DND-41 (cell line): ENCODE data around the gene DAGLA.

Experiments
- ATAC-seq: fragments of 200-7000 bp; cut with Tn5 transposase; 3 replicates; pipeline ENCODE4 v1.9.1; 2021; ENCODE audit warnings: low read depth; ENCODE audit not compliant: insufficient read depth
- DNase-seq: peaks from one replicate; pipeline ENCODE4 v3.0.0-alpha.2; 2020
- H2AFZ ChIP-seq: 2 replicates; pipeline ENCODE4 v1.6.0; 2012; ENCODE audit warnings: low read depth, low read length
- H3K27ac ChIP-seq: 2 replicates; pipeline ENCODE4 v1.5.1; 2012; ENCODE audit warnings: low read length, inconsistent platforms
- H3K27me3 ChIP-seq: fragments of 200-600 bp; sonication (generic); 2 replicates; pipeline ENCODE4 v1.6.0; 2012; ENCODE audit warnings: low read length, mild to moderate bottlenecking, inconsistent platforms; ENCODE audit not compliant: insufficient read depth, poor library complexity
- H3K36me3 ChIP-seq: 2 replicates; pipeline ENCODE4 v1.5.1; 2012; ENCODE audit warnings: low read length, inconsistent platforms; ENCODE audit not compliant: insufficient read depth
- H3K4me1 ChIP-seq: 2 replicates; pipeline ENCODE4 v1.5.1; 2012; ENCODE audit warnings: mild to moderate bottlenecking, low read length; ENCODE audit not compliant: insufficient read depth
- H3K4me2 ChIP-seq: 2 replicates; pipeline ENCODE4 v1.6.0; 2012; ENCODE audit warnings: mild to moderate bottlenecking, moderate library complexity, low read length, inconsistent platforms; ENCODE audit not compliant: insufficient read depth
- H3K4me3 ChIP-seq, 2 experiments: fragments of 200-600 bp in 1 of 2; shearing (Covaris generic) in 1 of 2; 2 replicates each; pipeline ENCODE4 v1.5.1; 2012 to 2016; ENCODE audit warnings: inconsistent platforms in 2 of 2, low read length in 2 of 2, mild to moderate bottlenecking in 2 of 2, low read depth in 1 of 2, moderate library complexity in 1 of 2
- H3K79me2 ChIP-seq: 2 replicates; pipeline ENCODE4 v1.6.0; 2012; ENCODE audit warnings: low read length, inconsistent platforms; ENCODE audit not compliant: insufficient read depth
- H3K9ac ChIP-seq: 2 replicates; pipeline ENCODE4 v1.6.0; 2012; ENCODE audit warnings: low read depth, mild to moderate bottlenecking, inconsistent platforms, low read length, moderate library complexity
- H3K9me3 ChIP-seq: 2 replicates; pipeline ENCODE4 v1.5.1; 2012; ENCODE audit warnings: low read length, moderate library complexity, mild to moderate bottlenecking, inconsistent platforms; ENCODE audit not compliant: insufficient read depth, severe bottlenecking
- H4K20me1 ChIP-seq: 2 replicates; pipeline ENCODE4 v1.6.0; 2012; ENCODE audit warnings: low read length; ENCODE audit not compliant: insufficient read depth
- EZH2 ChIP-seq: IDR thresholded peaks from 3 replicates; pipeline ENCODE4 v1.6.1; 2012; ENCODE audit warnings: borderline replicate concordance, low read depth, mild to moderate bottlenecking, moderate library complexity, low read length, inconsistent platforms; ENCODE audit not compliant: severe bottlenecking
- TF ChIP-seq, protein P1 (sequence below): IDR thresholded peaks from 2 replicates; pipeline ENCODE4 v1.5.1; 2012; ENCODE audit warnings: borderline replicate concordance, low read length, moderate library complexity, mild to moderate bottlenecking; ENCODE audit not compliant: poor library complexity, severe bottlenecking; ENCODE audit errors: extremely low read depth

The DAGLA gene

DNA sequence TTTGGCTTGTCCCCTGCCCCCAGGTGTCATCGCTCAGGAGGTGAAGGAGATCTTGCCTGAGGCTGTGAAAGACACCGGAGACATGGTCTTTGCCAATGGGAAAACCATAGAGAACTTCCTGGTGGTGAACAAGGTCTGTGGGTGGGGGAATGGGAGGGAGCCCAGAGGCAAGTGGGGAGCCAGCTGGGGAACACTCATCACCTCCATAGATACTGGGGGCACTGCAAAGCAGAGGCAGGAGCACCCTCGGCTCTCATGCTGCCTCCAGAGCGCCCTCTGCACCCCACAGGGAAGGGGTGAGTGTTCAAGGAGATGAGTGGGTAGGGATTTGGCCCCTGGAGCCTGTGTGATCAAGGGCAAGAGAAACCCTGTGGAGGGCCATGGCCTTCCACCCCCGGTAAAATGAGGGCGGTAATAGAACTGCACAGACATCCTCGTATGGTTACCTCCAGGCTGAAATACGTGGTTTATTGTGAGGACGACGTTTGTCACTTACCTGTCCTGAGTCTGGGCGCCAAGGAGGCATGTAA, 98.2 kb downstream of the DAGLA start:
- Histone ChIP-seq H3K27me3 (no peaks in the 10 kb centered on the region), H3K4me3 (no peak overlapping the region), H3K4me2 (no peak overlapping the region), H3K4me1 (no peaks in the 10 kb centered on the region), H2AFZ (no peak overlapping the region), H3K27ac (no peak overlapping the region), H3K79me2 (no peaks in the 10 kb centered on the region), H3K9ac (no peak overlapping the region), H4K20me1 (peaks cover 17% of the 10 kb centered on the region; the same call in 1 of the 2 replicates), H3K36me3 (no peaks in the 10 kb centered on the region; the same call in 1 of the 2 replicates), H3K9me3 (no peaks in the 10 kb centered on the region)
- ATAC-seq (no peak), DNase-seq (no peak)
- TF ChIP-seq, protein P1, sequence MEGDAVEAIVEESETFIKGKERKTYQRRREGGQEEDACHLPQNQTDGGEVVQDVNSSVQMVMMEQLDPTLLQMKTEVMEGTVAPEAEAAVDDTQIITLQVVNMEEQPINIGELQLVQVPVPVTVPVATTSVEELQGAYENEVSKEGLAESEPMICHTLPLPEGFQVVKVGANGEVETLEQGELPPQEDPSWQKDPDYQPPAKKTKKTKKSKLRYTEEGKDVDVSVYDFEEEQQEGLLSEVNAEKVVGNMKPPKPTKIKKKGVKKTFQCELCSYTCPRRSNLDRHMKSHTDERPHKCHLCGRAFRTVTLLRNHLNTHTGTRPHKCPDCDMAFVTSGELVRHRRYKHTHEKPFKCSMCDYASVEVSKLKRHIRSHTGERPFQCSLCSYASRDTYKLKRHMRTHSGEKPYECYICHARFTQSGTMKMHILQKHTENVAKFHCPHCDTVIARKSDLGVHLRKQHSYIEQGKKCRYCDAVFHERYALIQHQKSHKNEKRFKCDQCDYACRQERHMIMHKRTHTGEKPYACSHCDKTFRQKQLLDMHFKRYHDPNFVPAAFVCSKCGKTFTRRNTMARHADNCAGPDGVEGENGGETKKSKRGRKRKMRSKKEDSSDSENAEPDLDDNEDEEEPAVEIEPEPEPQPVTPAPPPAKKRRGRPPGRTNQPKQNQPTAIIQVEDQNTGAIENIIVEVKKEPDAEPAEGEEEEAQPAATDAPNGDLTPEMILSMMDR, result no peak
- no peak for TF ChIP-seq EZH2

DNA sequence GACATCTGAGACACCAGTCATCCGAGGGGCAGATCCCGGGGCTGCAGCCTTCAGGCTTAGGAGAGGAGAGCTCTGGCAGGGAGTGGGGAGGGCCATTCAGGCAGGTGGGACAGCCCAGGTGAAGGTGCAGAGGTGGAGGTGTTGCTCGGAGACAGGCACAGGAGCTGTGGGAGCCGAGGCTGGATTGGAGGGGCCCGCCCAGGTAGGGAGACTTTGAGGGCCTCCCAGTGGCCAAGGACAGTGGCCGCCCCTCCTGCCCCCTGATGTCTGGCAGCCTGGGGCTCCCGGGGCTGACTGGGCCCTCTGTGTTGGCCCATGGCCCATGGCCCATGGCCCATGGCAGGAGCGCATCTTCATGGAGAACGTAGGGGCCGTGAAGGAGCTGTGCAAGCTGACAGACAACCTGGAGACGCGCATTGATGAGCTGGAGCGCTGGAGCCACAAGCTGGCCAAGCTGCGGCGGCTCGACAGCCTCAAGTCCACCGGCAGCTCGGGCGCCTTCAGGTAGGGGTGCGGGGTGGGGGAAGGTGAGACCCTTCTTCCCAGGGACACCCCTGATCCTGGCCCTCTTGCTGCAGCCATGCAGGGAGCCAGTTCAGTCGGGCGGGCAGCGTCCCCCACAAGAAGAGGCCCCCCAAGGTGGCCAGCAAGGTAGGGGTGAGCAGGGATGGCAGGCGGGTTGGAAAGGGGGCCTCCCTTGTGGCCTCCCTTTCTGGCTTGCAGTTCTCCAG, 98.9 kb downstream of the DAGLA start:
- DNase-seq (no peak), ATAC-seq (no peak)
- no peaks in the 10 kb centered on the region for H3K79me2 ChIP-seq
- H3K36me3 ChIP-seq, result peaks cover 3% of the 10 kb centered on the region; the same call in 1 of the 2 replicates
- TF ChIP-seq, protein P1, result no peak
- TF ChIP-seq EZH2, result no peak
- no peak overlapping the region for H3K9ac ChIP-seq
- no peak overlapping the region for H3K4me2 ChIP-seq
- no peak overlapping the region for H2AFZ ChIP-seq
- H3K4me1 ChIP-seq, result no peaks in the 10 kb centered on the region
- H3K27ac ChIP-seq, result no peak overlapping the region
- H3K9me3 ChIP-seq, result no peaks in the 10 kb centered on the region
- peaks cover 22% of the 10 kb centered on the region; the same call in 1 of the 2 replicates for H4K20me1 ChIP-seq
- H3K4me3 ChIP-seq, result no peak overlapping the region
- H3K27me3 ChIP-seq, result no peaks in the 10 kb centered on the region

DNA sequence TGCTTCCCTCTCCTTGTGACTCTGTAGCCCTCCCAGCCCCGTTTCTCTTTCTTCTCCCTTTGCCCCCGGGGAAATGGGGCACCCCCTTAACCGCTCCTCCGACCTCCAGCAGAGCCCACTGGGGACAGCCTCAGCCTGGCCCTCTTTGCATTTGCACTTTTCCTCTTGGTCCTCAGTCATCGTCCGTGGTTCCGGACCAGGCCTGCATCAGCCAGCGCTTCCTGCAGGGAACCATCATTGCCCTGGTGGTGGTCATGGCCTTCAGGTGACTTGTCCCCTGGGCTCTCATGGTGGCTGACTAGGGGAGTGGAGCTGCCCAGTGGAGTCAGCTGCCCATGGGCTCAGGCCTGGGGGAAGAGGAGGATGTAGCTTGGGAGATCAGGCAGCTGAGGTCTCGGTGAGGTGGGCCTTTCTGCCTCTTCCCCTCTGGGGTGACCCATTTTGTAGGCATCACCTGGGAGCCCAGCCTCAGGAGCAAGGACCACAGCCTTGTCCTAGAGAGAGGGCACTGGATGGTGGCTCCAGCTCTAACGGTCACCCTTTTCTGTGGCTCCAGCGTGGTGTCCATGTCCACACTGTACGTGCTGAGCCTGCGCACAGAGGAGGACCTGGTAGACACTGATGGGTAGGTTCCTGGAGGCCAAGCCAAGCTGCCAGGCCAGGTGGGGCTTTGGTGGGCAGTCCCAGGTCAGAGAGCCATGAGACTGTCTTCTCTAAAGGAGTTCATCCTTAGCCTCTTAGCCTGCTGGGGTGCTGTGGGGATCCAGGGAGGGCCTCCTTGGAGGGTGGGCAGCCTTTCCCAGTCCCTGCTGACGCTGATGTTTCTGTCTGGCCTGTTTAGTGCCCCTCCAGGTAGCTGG, 99.7 kb downstream of the DAGLA start:
- no peak overlapping the region for H2AFZ ChIP-seq
- no peak overlapping the region for H3K27ac ChIP-seq
- H3K4me1 ChIP-seq, result no peaks in the 10 kb centered on the region
- peaks cover 8% of the 10 kb centered on the region; the same call in 1 of the 2 replicates for H3K36me3 ChIP-seq
- no peaks in the 10 kb centered on the region for H3K9me3 ChIP-seq
- peaks cover 28% of the 10 kb centered on the region; the same call in 1 of the 2 replicates for H4K20me1 ChIP-seq
- H3K79me2 ChIP-seq, result no peaks in the 10 kb centered on the region
- ATAC-seq (no peak), DNase-seq (no peak)
- no peak overlapping the region for H3K4me3 ChIP-seq
- no peaks in the 10 kb centered on the region for H3K27me3 ChIP-seq
- H3K4me2 ChIP-seq, result no peak overlapping the region
- TF ChIP-seq, protein P1, result no peak
- TF ChIP-seq EZH2, result no peak
- no peak overlapping the region for H3K9ac ChIP-seq
